Kidney epithelial cell (primary cell): ENCODE measurements around the gene KRTAP1-4. TPM values are rescaled to one million over a fixed set of nuclear protein-coding genes. Genes with fewer than 3 reads are reported as not detected.

ENCODE experiments used
- DNase-seq: peaks from one replicate; pipeline ENCODE4 v3.0.0-alpha.2; 2010; ENCODE audit warnings: low read depth
- H3K27me3 ChIP-seq: 2 replicates; pipeline ENCODE4 v1.6.0; 2011; ENCODE audit warnings: low read length; ENCODE audit not compliant: control insufficient read depth, insufficient read depth
- H3K36me3 ChIP-seq: 2 replicates; pipeline ENCODE4 v1.5.1; 2011; ENCODE audit warnings: low read length; ENCODE audit not compliant: control insufficient read depth, insufficient read depth
- H3K4me3 ChIP-seq: 2 replicates; pipeline ENCODE4 v1.5.1; 2011; ENCODE audit warnings: low read depth, mild to moderate bottlenecking, control low read depth, low read length
- CTCF ChIP-seq: IDR thresholded peaks from 2 replicates; pipeline ENCODE4 v1.5.1; 2011; ENCODE audit warnings: mild to moderate bottlenecking, moderate library complexity, low read length, control low read depth, inconsistent platforms; ENCODE audit not compliant: insufficient read depth, poor library complexity, severe bottlenecking
- total RNA-seq: library from RNA; depleted of rRNA; stranded (reverse); fragments of >200 nt; gene quantifications from 2 replicates; pipeline ENCODE4 v1.2.3, GENCODE V29; 2015

Gene KRTAP1-4
- total RNA-seq, 1 donor from 2014 or later, result not detected

- no peak for DNase-seq
- TF ChIP-seq CTCF, result no peak
- Histone ChIP-seq H3K27me3 (no peaks in the 10 kb centered on the region), H3K36me3 (no peaks in the 10 kb centered on the region), H3K4me3 (no peak overlapping the region)
These were observed 34.9 kb downstream of the KRTAP1-4 start for GRCh38 chr17:40995116-40995515.

- H3K36me3 ChIP-seq, result no peaks in the 10 kb centered on the region
- H3K4me3 ChIP-seq, result no peak within 1 kb of the TSS
- H3K27me3 ChIP-seq, result no peaks in the 10 kb centered on the region
These were observed 36.2 kb downstream of the KRTAP1-4 start, which contains the start of gene KRTAP3-3 for GRCh38 chr17:40993839-40994238. Gene KRTAP3-3, minus strand, starts transcription at chr17:40994164. Its CDS starts 67 bp downstream, at chr17:40994097.

GRCh38 chr17:40993084-40993483 lies 36.9 kb downstream of the KRTAP1-4 start:
- no peak for DNase-seq
- no peak for TF ChIP-seq CTCF
- H3K27me3 ChIP-seq, result no peaks in the 10 kb centered on the region
- H3K4me3 ChIP-seq, result no peak overlapping the region
- H3K36me3 ChIP-seq, result no peaks in the 10 kb centered on the region

More at GRCh38 chr17:40993839-40994238, 36.2 kb downstream of the KRTAP1-4 start, which contains the start of gene KRTAP3-3:
- DNase-seq, result no peak
- no peak for TF ChIP-seq CTCF

GRCh38 chr17:40992666-40993065 lies 37.3 kb downstream of the KRTAP1-4 start:
- TF ChIP-seq CTCF, result no peak
- no peaks in the 10 kb centered on the region for H3K36me3 ChIP-seq
- DNase-seq, result no peak
- H3K4me3 ChIP-seq, result no peak overlapping the region
- H3K27me3 ChIP-seq, result no peaks in the 10 kb centered on the region

- Histone ChIP-seq H3K4me3 (no peak overlapping the region), H3K27me3 (no peaks in the 10 kb centered on the region), H3K36me3 (no peaks in the 10 kb centered on the region)
- TF ChIP-seq CTCF, result no peak
- no peak for DNase-seq
These were observed 43.1 kb downstream of the KRTAP1-4 start for GRCh38 chr17:40986920-40987319.

- Histone ChIP-seq H3K4me3 (no peak within 1 kb of the TSS), H3K27me3 (no peaks in the 10 kb centered on the region), H3K36me3 (no peaks in the 10 kb centered on the region)
- DNase-seq, result no peak
- TF ChIP-seq CTCF, result no peak
These were observed 45.8 kb downstream of the KRTAP1-4 start, which contains the start of gene KRT40 for GRCh38 chr17:40984226-40984625. Gene KRT40, minus strand, starts transcription at chr17:40984326. Its CDS starts 53 bp downstream, at chr17:40984273.
